K562 (cell line): ENCODE results near the gene TIMM17A. TPM values are rescaled to one million over a fixed set of nuclear protein-coding genes. Genes with fewer than 3 reads are reported as not detected.

Experiments
- ASH1L ChIP-seq: fragments of 450-650 bp; IDR thresholded peaks from 2 replicates; pipeline ENCODE4 v1.6.1; 2018; ENCODE audit warnings: borderline replicate concordance, mild to moderate bottlenecking, low read depth; ENCODE audit not compliant: partially characterized antibody
- BRD4 ChIP-seq: fragments of 200-600 bp; sonication (generic); IDR thresholded peaks from 2 replicates; pipeline ENCODE4 v1.6.1; 2017; ENCODE audit warnings: inconsistent platforms
- CHCHD3 ChIP-seq: fragments of 250-450 bp; sonication (Bioruptor Pico); IDR thresholded peaks from 2 replicates; pipeline ENCODE4 v2.1.2; 2022; ENCODE audit warnings: mild to moderate bottlenecking
- CHD2 ChIP-seq: IDR thresholded peaks from 2 replicates; pipeline ENCODE4 v1.6.1; 2011; ENCODE audit warnings: low read depth, low read length
- HDGF ChIP-seq: fragments of 450-650 bp; IDR thresholded peaks from 2 replicates; pipeline ENCODE4 v1.6.1; 2016
- HSF4 ChIP-seq: fragments of 250-450 bp; sonication (Bioruptor Pico); IDR thresholded peaks from 2 replicates; pipeline ENCODE4 v2.1.2; 2022; ENCODE audit warnings: mild to moderate bottlenecking, moderate library complexity, borderline replicate concordance
- LCOR ChIP-seq: sonication (generic); formaldehyde crosslinking; IDR thresholded peaks from 2 replicates; pipeline ENCODE4 v1.8.0; 2022; ENCODE audit warnings: mild to moderate bottlenecking, missing genetic modification reagents
- MCM3 ChIP-seq: fragments of 450-650 bp; IDR thresholded peaks from 2 replicates; pipeline ENCODE4 v1.6.1; 2016
- MTA1 ChIP-seq: fragments of 450-650 bp; IDR thresholded peaks from 2 replicates; pipeline ENCODE4 v1.6.1; 2017; ENCODE audit warnings: borderline replicate concordance
- MTA2 ChIP-seq: fragments of 450-650 bp; IDR thresholded peaks from 2 replicates; pipeline ENCODE4 v1.6.1; 2016; ENCODE audit warnings: low read depth
- NFRKB ChIP-seq: fragments of 450-650 bp; IDR thresholded peaks from 2 replicates; pipeline ENCODE4 v1.6.1; 2016; ENCODE audit warnings: low read depth
- NUFIP1 ChIP-seq: fragments of 450-650 bp; IDR thresholded peaks from 2 replicates; pipeline ENCODE4 v1.6.1; 2018; ENCODE audit not compliant: partially characterized antibody
- PHF8 ChIP-seq: fragments of 200-600 bp; sonication (generic); IDR thresholded peaks from 2 replicates; pipeline ENCODE4 v1.6.1; 2012; ENCODE audit warnings: mixed run types, mild to moderate bottlenecking, inconsistent platforms, low read length, moderate library complexity, borderline replicate concordance
- RBM34 ChIP-seq: fragments of 200-400 bp; formaldehyde crosslinking; IDR thresholded peaks from 2 replicates; pipeline ENCODE4 v1.6.1; 2018; ENCODE audit warnings: low read length, borderline replicate concordance; ENCODE audit not compliant: insufficient read depth
- SRSF1 ChIP-seq: fragments of 200-400 bp; formaldehyde crosslinking; IDR thresholded peaks from 2 replicates; pipeline ENCODE4 v1.6.1; 2017; ENCODE audit warnings: mild to moderate bottlenecking, low read depth, low read length, moderate library complexity
- TOE1 ChIP-seq, 2 experiments: fragments of 450-650 bp in 1 of 2; sonication (generic) in 1 of 2; formaldehyde crosslinking in 1 of 2; IDR thresholded peaks; 2 replicates each; pipeline versions ENCODE4 v1.7.1 to v1.8.0; 2016 to 2022; ENCODE audit warnings: borderline replicate concordance in 2 of 2, mild to moderate bottlenecking in 2 of 2, antibody characterized with exemption in 1 of 2, inconsistent platforms in 1 of 2, low read depth in 1 of 2, missing genetic modification reagents in 1 of 2, moderate library complexity in 1 of 2
- WHSC1 ChIP-seq: IDR thresholded peaks from one replicate; pipeline ENCODE4 v1.6.1; 2012; ENCODE audit warnings: low read length, control low read depth, inconsistent platforms
- ZEB2 ChIP-seq: fragments of 450-650 bp; IDR thresholded peaks from 2 replicates; pipeline ENCODE4 v1.6.1; 2016
- ZNF766 ChIP-seq: fragments of 200-800 bp; sonication (Bioruptor generic); conservative IDR thresholded peaks from 2 replicates; pipeline ENCODE4 v1.6.1; 2016; ENCODE audit warnings: missing genetic modification characterization, missing compliant biosample characterization
- polyA plus RNA-seq, 8 experiments: library from polyadenylated mRNA; depleted of rRNA in 4 of 8; stranded (reverse) in 5 of 8; unstranded in 3 of 8; fragments of >200 nt; fragmentation: Nextera tagmentation in 2 of 8; fragmentation: Illumina TruSeq in 1 of 8; extraction: Ambion mirVana in 2 of 8; extraction: Trizol in 1 of 8; gene quantifications; 2 replicates each; pipeline versions ENCODE4 v1.2.1 to v1.2.3, GENCODE V29; 2011 to 2014; ENCODE audit warnings: inconsistent platforms in 1 of 8, missing spikeins in 1 of 8
- total RNA-seq, 7 experiments: library from RNA; depleted of rRNA in 6 of 7; stranded (reverse); fragments of >200 nt in 6 of 7; fragmentation: Illumina TruSeq in 2 of 7; extraction: Trizol in 2 of 7; gene quantifications; 2 replicates each; pipeline versions ENCODE4 v1.2.1 to v1.2.3, GENCODE V29; 2011 to 2021; ENCODE audit warnings: low replicate concordance in 1 of 7
- TF ChIP-seq, protein P1 (sequence below): sonication (generic); formaldehyde crosslinking; IDR thresholded peaks from 2 replicates; pipeline ENCODE4 v1.8.0; 2022; ENCODE audit warnings: mild to moderate bottlenecking, missing genetic modification reagents, borderline replicate concordance
- TF ChIP-seq, protein P2 (sequence below): sonication (generic); formaldehyde crosslinking; IDR thresholded peaks from 2 replicates; pipeline ENCODE4 v1.8.0; 2022; ENCODE audit warnings: mild to moderate bottlenecking, missing genetic modification reagents
- TF ChIP-seq, protein P3 (sequence below): sonication (generic); formaldehyde crosslinking; IDR thresholded peaks from 2 replicates; pipeline ENCODE4 v1.8.1; 2023; ENCODE audit warnings: mild to moderate bottlenecking, missing genetic modification reagents
- TF ChIP-seq, protein P4 (sequence below): sonication (generic); formaldehyde crosslinking; IDR thresholded peaks from 2 replicates; pipeline ENCODE4 v1.9.0; 2022; ENCODE audit warnings: mild to moderate bottlenecking, missing genetic modification reagents

Gene TIMM17A
- total and polyA plus RNA-seq, 9 of the 15 experiments (the other 6 are each of a cell fraction or from before 2014, with no cell fraction given), result 116 to 744 (median 180) TPM

DNA sequence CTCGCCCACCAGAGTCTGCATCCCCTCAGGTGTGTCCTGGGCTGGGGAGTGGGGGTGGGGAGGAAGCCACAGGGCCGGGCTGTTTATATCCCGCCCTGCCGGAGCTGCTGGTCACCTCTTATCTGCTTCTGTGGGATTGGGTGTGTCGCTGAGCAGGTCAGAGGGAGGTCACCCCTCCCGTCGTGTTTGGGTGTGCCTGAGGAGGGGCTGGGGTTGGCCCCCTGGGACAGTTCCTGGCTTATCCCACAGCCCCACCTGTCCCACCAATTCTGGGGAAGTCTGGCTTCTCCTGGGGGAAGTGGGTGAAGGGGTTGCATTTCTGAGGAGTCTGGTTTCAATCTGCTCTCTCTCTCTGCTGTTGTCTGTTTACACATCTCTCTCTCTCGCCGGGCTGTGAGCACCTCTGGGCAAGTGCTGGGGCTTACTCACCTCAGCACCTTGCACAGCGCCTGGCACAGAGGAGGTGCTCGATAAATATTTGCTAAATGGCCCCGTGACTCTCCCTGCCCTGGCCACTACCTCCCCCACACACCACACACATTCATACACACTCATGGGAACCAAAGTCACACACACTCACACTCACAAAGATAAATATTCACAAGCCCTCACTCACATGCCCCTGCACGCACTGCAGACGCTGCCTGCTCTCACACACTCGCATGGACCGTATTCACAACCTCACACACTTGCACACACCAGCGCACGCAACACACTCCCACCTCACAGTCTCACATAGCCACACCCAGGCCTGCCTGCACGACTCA lies 63.3 kb downstream of the TIMM17A start (continued):
- TF ChIP-seq BRD4 (no peak), CHCHD3 (CRISPR knock-in tag) (no peak), WHSC1 (no peak), ZNF766 (CRISPR knock-in tag) (peak; percentile 41; the same call in 1 of the 2 replicates), MTA1 (peak; percentile 85; the same call in 1 of the 2 replicates), ASH1L (no peak), HSF4 (no peak), NFRKB (0 out of 2 replicates have a peak, but pooled peaks have one; percentile 24), HDGF (peak; percentile 70; the same call in 1 of the 2 replicates), MTA2 (peak; percentile 56; the same call in 1 of the 2 replicates), TOE1 (IDR thresholded peaks at IDR 0.05; ENCODE audit: borderline replicate concordance) (0 out of 2 replicates have a peak, but pooled peaks have one; percentile 56), TOE1 (CRISPR knock-in tag; IDR thresholded peaks at IDR 0.05; ENCODE audit: borderline replicate concordance, low read depth) (no peak), ZEB2 (peak; percentile 98), SRSF1 (no peak), CHD2 (no peak; the same call in 1 of the 2 replicates), RBM34 (no peak), LCOR (CRISPR knock-in tag) (0 out of 2 replicates have a peak, but pooled peaks have one; percentile 4), PHF8 (no peak; the same call in 1 of the 2 replicates), NUFIP1 (no peak), MCM3 (no peak)
- TF ChIP-seq, protein P1, sequence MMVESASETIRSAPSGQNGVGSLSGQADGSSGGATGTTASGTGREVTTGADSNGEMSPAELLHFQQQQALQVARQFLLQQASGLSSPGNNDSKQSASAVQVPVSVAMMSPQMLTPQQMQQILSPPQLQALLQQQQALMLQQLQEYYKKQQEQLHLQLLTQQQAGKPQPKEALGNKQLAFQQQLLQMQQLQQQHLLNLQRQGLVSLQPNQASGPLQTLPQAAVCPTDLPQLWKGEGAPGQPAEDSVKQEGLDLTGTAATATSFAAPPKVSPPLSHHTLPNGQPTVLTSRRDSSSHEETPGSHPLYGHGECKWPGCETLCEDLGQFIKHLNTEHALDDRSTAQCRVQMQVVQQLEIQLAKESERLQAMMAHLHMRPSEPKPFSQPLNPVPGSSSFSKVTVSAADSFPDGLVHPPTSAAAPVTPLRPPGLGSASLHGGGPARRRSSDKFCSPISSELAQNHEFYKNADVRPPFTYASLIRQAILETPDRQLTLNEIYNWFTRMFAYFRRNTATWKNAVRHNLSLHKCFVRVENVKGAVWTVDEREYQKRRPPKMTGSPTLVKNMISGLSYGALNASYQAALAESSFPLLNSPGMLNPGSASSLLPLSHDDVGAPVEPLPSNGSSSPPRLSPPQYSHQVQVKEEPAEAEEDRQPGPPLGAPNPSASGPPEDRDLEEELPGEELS (CRISPR knock-in tag), result no peak
- TF ChIP-seq, protein P2, sequence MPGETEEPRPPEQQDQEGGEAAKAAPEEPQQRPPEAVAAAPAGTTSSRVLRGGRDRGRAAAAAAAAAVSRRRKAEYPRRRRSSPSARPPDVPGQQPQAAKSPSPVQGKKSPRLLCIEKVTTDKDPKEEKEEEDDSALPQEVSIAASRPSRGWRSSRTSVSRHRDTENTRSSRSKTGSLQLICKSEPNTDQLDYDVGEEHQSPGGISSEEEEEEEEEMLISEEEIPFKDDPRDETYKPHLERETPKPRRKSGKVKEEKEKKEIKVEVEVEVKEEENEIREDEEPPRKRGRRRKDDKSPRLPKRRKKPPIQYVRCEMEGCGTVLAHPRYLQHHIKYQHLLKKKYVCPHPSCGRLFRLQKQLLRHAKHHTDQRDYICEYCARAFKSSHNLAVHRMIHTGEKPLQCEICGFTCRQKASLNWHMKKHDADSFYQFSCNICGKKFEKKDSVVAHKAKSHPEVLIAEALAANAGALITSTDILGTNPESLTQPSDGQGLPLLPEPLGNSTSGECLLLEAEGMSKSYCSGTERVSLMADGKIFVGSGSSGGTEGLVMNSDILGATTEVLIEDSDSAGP (CRISPR knock-in tag), result 0 out of 2 replicates have a peak, but pooled peaks have one; percentile 52
- TF ChIP-seq, protein P3, sequence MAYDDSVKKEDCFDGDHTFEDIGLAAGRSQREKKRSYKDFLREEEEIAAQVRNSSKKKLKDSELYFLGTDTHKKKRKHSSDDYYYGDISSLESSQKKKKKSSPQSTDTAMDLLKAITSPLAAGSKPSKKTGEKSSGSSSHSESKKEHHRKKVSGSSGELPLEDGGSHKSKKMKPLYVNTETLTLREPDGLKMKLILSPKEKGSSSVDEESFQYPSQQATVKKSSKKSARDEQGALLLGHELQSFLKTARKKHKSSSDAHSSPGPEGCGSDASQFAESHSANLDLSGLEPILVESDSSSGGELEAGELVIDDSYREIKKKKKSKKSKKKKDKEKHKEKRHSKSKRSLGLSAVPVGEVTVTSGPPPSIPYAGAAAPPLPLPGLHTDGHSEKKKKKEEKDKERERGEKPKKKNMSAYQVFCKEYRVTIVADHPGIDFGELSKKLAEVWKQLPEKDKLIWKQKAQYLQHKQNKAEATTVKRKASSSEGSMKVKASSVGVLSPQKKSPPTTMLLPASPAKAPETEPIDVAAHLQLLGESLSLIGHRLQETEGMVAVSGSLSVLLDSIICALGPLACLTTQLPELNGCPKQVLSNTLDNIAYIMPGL (CRISPR knock-in tag), result 0 out of 2 replicates have a peak, but pooled peaks have one; percentile 18
- TF ChIP-seq, protein P4, sequence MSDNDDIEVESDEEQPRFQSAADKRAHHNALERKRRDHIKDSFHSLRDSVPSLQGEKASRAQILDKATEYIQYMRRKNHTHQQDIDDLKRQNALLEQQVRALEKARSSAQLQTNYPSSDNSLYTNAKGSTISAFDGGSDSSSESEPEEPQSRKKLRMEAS (CRISPR knock-in tag), result peak; percentile 46
